GM12878 (cell line): Measurements from ENCODE around the gene DHX34. TPM values are rescaled to one million over a fixed set of nuclear protein-coding genes. Genes with fewer than 3 reads are reported as not detected.

ENCODE experiments used
- ATAC-seq: fragments of 200-7000 bp; cut with Tn5 transposase; 3 replicates; pipeline ENCODE4 v1.9.1; 2020; ENCODE audit warnings: mild to moderate bottlenecking, moderate library complexity
- BruUV-seq: library from RNA; stranded (reverse); fragments of 400-500 nt; replicated peaks from 2 replicates; lab custom pipeline; 2021; lab: Mats Ljungman, UMichigan
- CTCF ChIA-PET: fragments of 300-600 bp; sonication (Branson Sonifier 250); formaldehyde crosslinking; extraction: SDS; loops from one replicate; lab custom pipeline; 2021; ENCODE audit warnings: inconsistent platforms; lab: Yijun Ruan, JAX
- POLR2A ChIA-PET: fragments of 350-600 bp; formaldehyde crosslinking; extraction: SDS; loops from one replicate; lab custom pipeline; 2021; ENCODE audit warnings: inconsistent platforms; lab: Charles Lee
- RAD21 ChIA-PET: fragments of 300-600 bp; sonication (Branson Sonifier 250); formaldehyde crosslinking; loops from one replicate; lab custom pipeline; 2023; ENCODE audit warnings: antibody characterized with exemption; ENCODE audit not compliant: unreplicated experiment; lab: Charles Lee
- SMC1A ChIA-PET: fragments of 300-600 bp; sonication (Branson Sonifier 250); formaldehyde crosslinking; loops from one replicate; lab custom pipeline; 2023; ENCODE audit not compliant: unreplicated experiment, uncharacterized antibody; lab: Charles Lee
- DNase-seq: peaks from one replicate; pipeline ENCODE4 v3.0.0-alpha.2; 2011; ENCODE audit warnings: low read depth, low spot score
- FAIRE-seq: peaks from 3 replicates; lab custom pipeline; 2011; peaks lifted over from hg19 to GRCh38; lab: Jason Lieb, UNC
- H2AFZ ChIP-seq: 2 replicates; pipeline ENCODE4 v1.6.0; 2011; ENCODE audit warnings: low read depth, low read length, control low read depth; ENCODE audit not compliant: control insufficient read depth
- H3K27ac ChIP-seq: 2 replicates; pipeline ENCODE4 v1.5.1; 2011; ENCODE audit warnings: control low read depth; ENCODE audit not compliant: control insufficient read depth, insufficient read depth
- H3K27me3 ChIP-seq, 2 experiments: replicated peaks in 1 of 2; 2 replicates each; pipeline versions ENCODE4 v1.6.0 to v1.6.1; 2011; ENCODE audit warnings: low read length in 1 of 2; ENCODE audit not compliant: control insufficient read depth in 2 of 2, insufficient read depth in 2 of 2
- H3K36me3 ChIP-seq, 2 experiments: 2 replicates each; pipeline ENCODE4 v1.5.1; 2011; ENCODE audit warnings: low read length in 1 of 2; ENCODE audit not compliant: control insufficient read depth in 2 of 2, insufficient read depth in 2 of 2
- H3K4me1 ChIP-seq: 2 replicates; pipeline ENCODE4 v1.6.1; 2011; ENCODE audit warnings: mild to moderate bottlenecking, low read length, moderate library complexity, mixed read lengths; ENCODE audit not compliant: control insufficient read depth, insufficient read depth
- H3K4me2 ChIP-seq: 2 replicates; pipeline ENCODE4 v1.6.0; 2011; ENCODE audit warnings: control low read depth; ENCODE audit not compliant: control insufficient read depth, insufficient read depth
- H3K4me3 ChIP-seq: fragments of 200-600 bp; sonication (generic); 2 replicates; pipeline ENCODE4 v1.5.1; 2016
- H3K79me2 ChIP-seq: 2 replicates; pipeline ENCODE4 v1.6.0; 2011; ENCODE audit warnings: low read length; ENCODE audit not compliant: control insufficient read depth, insufficient read depth
- H3K9ac ChIP-seq: 2 replicates; pipeline ENCODE4 v1.8.0; 2011; ENCODE audit warnings: low read length, control low read depth, mixed read lengths; ENCODE audit not compliant: control insufficient read depth, insufficient read depth
- H3K9me3 ChIP-seq: replicated peaks from 3 replicates; pipeline ENCODE4 v1.5.1; 2011; ENCODE audit warnings: mild to moderate bottlenecking, low read length; ENCODE audit not compliant: control insufficient read depth, insufficient read depth
- H4K20me1 ChIP-seq: 2 replicates; pipeline ENCODE4 v1.6.0; 2011; ENCODE audit not compliant: control insufficient read depth, insufficient read depth
- JUNB ChIP-seq: IDR thresholded peaks from 2 replicates; pipeline ENCODE4 v1.6.1; 2016; ENCODE audit warnings: antibody characterized with exemption, mild to moderate bottlenecking
- MAX ChIP-seq: IDR thresholded peaks from 2 replicates; pipeline ENCODE4 v1.6.1; 2012; ENCODE audit warnings: low read depth, low read length, improper control_type of control experiment
- MYC ChIP-seq: IDR thresholded peaks from 2 replicates; pipeline ENCODE4 v1.6.1; 2011; ENCODE audit warnings: mild to moderate bottlenecking, low read length, moderate library complexity, inconsistent platforms; ENCODE audit not compliant: insufficient read depth, insufficient replicate concordance, insufficient read length, severe bottlenecking
- NFYA ChIP-seq: IDR thresholded peaks from 2 replicates; pipeline ENCODE4 v1.6.1; 2011; ENCODE audit warnings: low read depth, mild to moderate bottlenecking, low read length, improper control_type of control experiment, borderline replicate concordance
- NKRF ChIP-seq: fragments of 450-650 bp; conservative IDR thresholded peaks from 2 replicates; pipeline ENCODE4 v1.6.1; 2017; ENCODE audit warnings: mild to moderate bottlenecking, moderate library complexity
- PRDM15 ChIP-seq: fragments of 450-650 bp; formaldehyde crosslinking; IDR thresholded peaks from 2 replicates; pipeline ENCODE4 v1.4.0; 2020; ENCODE audit warnings: mild to moderate bottlenecking, moderate library complexity
- RB1 ChIP-seq: fragments of 450-650 bp; formaldehyde crosslinking; IDR thresholded peaks from 2 replicates; pipeline ENCODE4 v1.6.1; 2017; ENCODE audit warnings: mild to moderate bottlenecking, borderline replicate concordance
- SP1 ChIP-seq: IDR thresholded peaks from one replicate; pipeline ENCODE4 v1.6.1; 2011; ENCODE audit warnings: low read depth, low read length
- ZNF687 ChIP-seq: fragments of 450-650 bp; IDR thresholded peaks from 2 replicates; pipeline ENCODE4 v1.6.1; 2017; ENCODE audit warnings: mild to moderate bottlenecking, moderate library complexity
- WGBS: methylation state at CpG from one replicate; pipeline ENCODE4 v1.1.6; 2016; ENCODE audit warnings: low lambda C conversion rate; ENCODE audit not compliant: insufficient replicate concordance, insufficient coverage; ENCODE audit errors: missing lambda C conversion rate; 5-methylcytosine and 5-hydroxymethylcytosine counted together
- in situ Hi-C: fragments of 300-500 bp; cut with MboI; formaldehyde crosslinking; loops from 9 replicates; pipeline ENCODE4 v1.14.3; 2018; ENCODE audit warnings: mixed read lengths
- intact Hi-C: fragments of 100-400 bp; cut with micrococcal nuclease; formaldehyde crosslinking; loops from one replicate; pipeline ENCODE4 v1.14.2; 2022; ENCODE audit not compliant: unreplicated experiment
- polyA plus RNA-seq, 11 experiments: library from polyadenylated mRNA; depleted of rRNA in 4 of 11; unstranded in 6 of 11; stranded (reverse) in 5 of 11; fragments of >200 nt; fragmentation: Nextera tagmentation in 4 of 11; fragmentation: Illumina TruSeq in 1 of 11; extraction: Ambion mirVana in 4 of 11; extraction: Trizol in 1 of 11; gene quantifications; 1 replicate in 1 of 11; 2 replicates in 10 of 11; pipeline versions ENCODE4 v1.2.1 to v1.2.3, GENCODE V29; 2011 to 2016; ENCODE audit warnings: inconsistent platforms in 2 of 11, missing spikeins in 2 of 11, low read depth in 1 of 11
- total RNA-seq, 4 experiments: library from RNA; depleted of rRNA in 3 of 4; stranded (reverse); fragments of >200 nt in 3 of 4; fragmentation: Illumina TruSeq in 1 of 4; extraction: Trizol in 1 of 4; gene quantifications; 2 replicates each; pipeline versions ENCODE4 v1.2.1 to v1.2.3, GENCODE V29; 2013 to 2021

DHX34 gene
- total and polyA plus RNA-seq, 10 of the 15 experiments (the other 5 are each of a cell fraction or from before 2014, with no cell fraction given), result 0.19 to 16.9 (median 10.5) TPM

- TF ChIP-seq PRDM15 (CRISPR knock-in tag) (no peak), ZNF687 (no peak), MAX (no peak)
- TF ChIP-seq, all 136 proteins: peak for 0
These were observed 18.6 kb upstream of the DHX34 start (continued) for GRCh38 chr19:47330466-47330869.

- no peak overlapping the region for H2AFZ ChIP-seq
- ATAC-seq, result no peak
These were observed 17.6 kb upstream of the DHX34 start for GRCh38 chr19:47331490-47331889.

More at GRCh38 chr19:47331490-47331889, 17.6 kb upstream of the DHX34 start:
- ChIA-PET POLR2A (no interaction called here), CTCF (no interaction called here), RAD21 (no interaction called here), SMC1A (no interaction called here)
- TF ChIP-seq RB1 (no peak), NFYA (no peak), MAX (no peak), JUNB (no peak), MYC (no peak), NKRF (no peak), SP1 (no peak)
- Histone ChIP-seq H3K4me2 (no peak overlapping the region), H3K4me3 (no peak overlapping the region), H3K79me2 (no peaks in the 10 kb centered on the region), H3K36me3 (no peaks in the 10 kb centered on the region), H3K27me3 (no peaks in the 10 kb centered on the region), H3K9ac (no peak overlapping the region), H3K9me3 (no peaks in the 10 kb centered on the region), H3K4me1 (no peaks in the 10 kb centered on the region), H4K20me1 (no peaks in the 10 kb centered on the region), H3K27ac (no peak overlapping the region)
- in situ Hi-C loops, result no loop called here
- DNase-seq, result no peak
- no TSS peak for BruUV-seq
- WGBS, result 40% methylated on average over 6 of the region's 6 CpGs
- no peak for FAIRE-seq
- intact Hi-C loops, result no loop called here
